BJ (cell line): ENCODE results near the gene FCHSD2. TPM values are rescaled to one million over a fixed set of nuclear protein-coding genes. Genes with fewer than 3 reads are reported as not detected.
"Not testable (repeated sequence)": the region's sequence is repeated elsewhere in the genome, so short reads cannot be mapped to it uniquely, and the experiment has no call there.

Source experiments
- CTCF ChIA-PET: fragments of 350-600 bp; formaldehyde crosslinking; extraction: SDS; loops from one replicate; lab custom pipeline; 2021; ENCODE audit warnings: antibody characterized with exemption, inconsistent platforms; lab: Yijun Ruan, JAX
- POLR2A ChIA-PET: fragments of 300-600 bp; sonication (Branson Sonifier 250); formaldehyde crosslinking; extraction: SDS; loops from one replicate; lab custom pipeline; 2021; ENCODE audit warnings: antibody characterized with exemption; lab: Charles Lee
- DNase-seq: peaks from one replicate; pipeline ENCODE4 v3.0.0-alpha.2; 2011; ENCODE audit warnings: low read depth
- H3K27me3 ChIP-seq: 2 replicates; pipeline ENCODE4 v1.6.0; 2011; ENCODE audit warnings: low read length; ENCODE audit not compliant: control insufficient read depth, insufficient read depth
- H3K36me3 ChIP-seq: 2 replicates; pipeline ENCODE4 v1.5.1; 2011; ENCODE audit warnings: low read length; ENCODE audit not compliant: control insufficient read depth, insufficient read depth
- H3K4me3 ChIP-seq: 2 replicates; pipeline ENCODE4 v1.5.1; 2011; ENCODE audit warnings: low read depth, mild to moderate bottlenecking, control low read depth, low read length
- polyA plus RNA-seq: library from polyadenylated mRNA; depleted of rRNA; stranded (reverse); fragments of >200 nt; gene quantifications from 2 replicates; pipeline ENCODE4 v1.2.3, GENCODE V29; 2011
- TF ChIP-seq, protein P1 (sequence below): IDR thresholded peaks from 2 replicates; pipeline ENCODE4 v1.5.1; 2011; ENCODE audit warnings: low read depth, mild to moderate bottlenecking, control low read depth, inconsistent platforms, low read length, moderate library complexity; ENCODE audit not compliant: insufficient read depth

The FCHSD2 gene
- polyA plus RNA-seq, 1 experiment, result 24.9 TPM

DNA sequence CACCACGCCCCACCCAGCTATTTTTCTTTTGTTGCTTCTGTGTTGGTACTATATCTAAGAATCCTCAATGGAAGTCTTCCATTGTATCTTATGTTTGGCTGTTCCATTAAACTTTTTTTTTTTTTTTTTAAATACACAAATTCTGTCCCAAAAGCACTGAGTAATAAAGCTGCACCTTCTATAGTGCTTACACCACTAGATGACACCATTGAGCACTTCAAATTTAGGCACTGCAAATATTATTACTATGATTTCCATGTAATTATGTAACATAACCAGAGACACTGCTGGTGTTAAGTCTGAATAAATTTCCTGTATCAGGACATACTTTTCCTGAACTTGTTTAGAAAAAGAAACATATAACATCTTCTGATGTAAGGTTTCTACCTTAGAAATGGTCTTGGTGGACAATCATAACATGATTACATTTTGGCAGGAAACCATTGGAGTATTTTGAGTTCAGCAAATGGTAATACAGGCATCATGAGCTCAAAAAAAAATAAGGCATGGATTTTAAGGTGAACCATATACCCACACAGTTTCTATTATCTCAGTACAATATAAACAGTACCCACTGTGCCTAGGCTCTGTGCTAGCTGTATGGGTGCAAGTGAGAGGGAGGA, 217.4 kb downstream of the FCHSD2 start:
- Histone ChIP-seq H3K27me3 (no peaks in the 10 kb centered on the region), H3K4me3 (no peak overlapping the region), H3K36me3 (peaks cover 2% of the 10 kb centered on the region; the same call in 1 of the 2 replicates)
- TF ChIP-seq, protein P1, sequence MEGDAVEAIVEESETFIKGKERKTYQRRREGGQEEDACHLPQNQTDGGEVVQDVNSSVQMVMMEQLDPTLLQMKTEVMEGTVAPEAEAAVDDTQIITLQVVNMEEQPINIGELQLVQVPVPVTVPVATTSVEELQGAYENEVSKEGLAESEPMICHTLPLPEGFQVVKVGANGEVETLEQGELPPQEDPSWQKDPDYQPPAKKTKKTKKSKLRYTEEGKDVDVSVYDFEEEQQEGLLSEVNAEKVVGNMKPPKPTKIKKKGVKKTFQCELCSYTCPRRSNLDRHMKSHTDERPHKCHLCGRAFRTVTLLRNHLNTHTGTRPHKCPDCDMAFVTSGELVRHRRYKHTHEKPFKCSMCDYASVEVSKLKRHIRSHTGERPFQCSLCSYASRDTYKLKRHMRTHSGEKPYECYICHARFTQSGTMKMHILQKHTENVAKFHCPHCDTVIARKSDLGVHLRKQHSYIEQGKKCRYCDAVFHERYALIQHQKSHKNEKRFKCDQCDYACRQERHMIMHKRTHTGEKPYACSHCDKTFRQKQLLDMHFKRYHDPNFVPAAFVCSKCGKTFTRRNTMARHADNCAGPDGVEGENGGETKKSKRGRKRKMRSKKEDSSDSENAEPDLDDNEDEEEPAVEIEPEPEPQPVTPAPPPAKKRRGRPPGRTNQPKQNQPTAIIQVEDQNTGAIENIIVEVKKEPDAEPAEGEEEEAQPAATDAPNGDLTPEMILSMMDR, result peak; percentile 62
- no peak for DNase-seq
- ChIA-PET CTCF (interaction anchor here (0.6 to 5.0 kb wide), 12 partner anchors 9 to 382 kb away, joined by 3 to 45 read pairs (median 4); partner anchors contain the start of gene FCHSD2), POLR2A (no interaction called here)

DNA sequence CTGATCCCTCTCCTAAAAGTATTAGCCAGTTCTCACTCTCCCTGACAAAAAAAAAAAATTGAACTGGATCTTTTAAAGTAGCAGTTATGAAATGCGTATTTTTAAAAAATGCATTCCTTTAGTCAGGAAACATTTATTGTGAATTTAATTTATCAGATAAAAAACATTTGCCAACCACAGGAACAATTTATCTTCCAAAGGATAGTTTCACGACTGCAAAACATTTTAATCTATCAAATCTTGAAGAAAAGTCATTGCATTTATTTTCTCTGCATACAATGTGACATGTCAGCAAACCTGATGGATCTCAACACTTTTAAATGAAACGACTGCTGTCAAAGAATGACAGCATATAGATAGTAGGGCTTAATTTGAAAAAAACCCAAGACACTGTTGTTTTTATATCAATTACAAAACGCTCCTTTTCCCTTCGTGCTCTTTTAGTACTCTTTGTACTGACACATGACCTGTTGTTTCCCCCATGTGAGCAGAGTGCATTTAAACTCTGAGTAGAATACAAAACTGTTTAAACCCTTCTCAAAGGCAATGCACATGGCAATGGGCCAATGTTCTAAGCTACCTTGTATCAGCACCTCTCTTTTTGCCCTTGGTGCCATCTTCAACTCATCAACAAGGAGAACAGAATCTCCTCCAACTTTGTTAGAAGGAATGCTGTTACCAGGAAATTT, 220.9 kb downstream of the FCHSD2 start:
- TF ChIP-seq, protein P1, result no peak
- no peak overlapping the region for H3K4me3 ChIP-seq
- peaks cover 2% of the 10 kb centered on the region; the same call in 1 of the 2 replicates for H3K36me3 ChIP-seq
- no peaks in the 10 kb centered on the region for H3K27me3 ChIP-seq
- ChIA-PET POLR2A (no interaction called here), CTCF (interaction anchor here (1.6 kb wide), 1 partner anchor 257 kb away, joined by 8 read pairs; no protein-coding TSS in a partner anchor)
- DNase-seq, result no peak

DNA sequence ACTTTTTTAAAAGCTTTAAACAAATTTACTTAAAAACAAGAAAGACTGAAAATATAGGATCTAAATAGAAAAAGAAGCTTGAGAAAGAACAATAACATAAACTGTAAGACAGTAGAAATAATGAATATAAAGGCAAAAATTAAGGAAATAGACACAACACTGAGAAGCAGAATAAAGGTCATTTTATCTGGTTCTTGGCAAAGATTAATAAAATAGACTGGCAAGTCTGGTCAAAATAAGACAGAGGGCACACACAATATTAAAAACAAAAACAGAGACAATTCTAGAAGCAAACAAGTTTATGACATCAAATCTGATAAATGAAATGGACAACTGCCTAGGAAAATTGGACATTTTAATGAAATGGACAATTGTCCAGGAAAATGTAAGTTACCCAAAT, 222.1 kb downstream of the FCHSD2 start:
- no peak for DNase-seq
- ChIA-PET POLR2A (no interaction called here), CTCF (interaction anchor here (1.6 kb wide), 1 partner anchor 258 kb away, joined by 5 read pairs; no protein-coding TSS in a partner anchor)
- Histone ChIP-seq H3K27me3 (no peaks in the 10 kb centered on the region), H3K36me3 (peaks cover 1% of the 10 kb centered on the region; the same call in 1 of the 2 replicates), H3K4me3 (no peak overlapping the region)
- TF ChIP-seq, protein P1, result no peak

DNA sequence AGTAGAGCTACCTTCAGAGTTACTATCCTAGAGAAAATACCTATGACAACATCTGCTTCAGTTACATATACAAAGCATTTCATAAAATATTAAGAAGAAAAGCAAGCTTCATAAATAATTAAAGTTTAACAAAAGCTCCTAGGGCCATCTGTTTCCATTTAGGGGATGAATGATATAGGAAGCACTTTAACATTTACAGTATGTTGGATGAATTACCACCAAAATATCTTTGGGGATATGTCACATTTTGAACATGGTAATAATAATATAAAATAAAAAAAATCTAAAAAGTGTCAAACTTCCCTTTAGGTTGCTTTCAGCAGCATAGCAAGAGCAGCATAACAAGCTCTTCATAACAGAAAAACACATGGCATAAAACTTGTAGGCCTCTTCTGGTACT, 223.3 kb downstream of the FCHSD2 start:
- H3K4me3 ChIP-seq, result no peak overlapping the region
- no peaks in the 10 kb centered on the region for H3K27me3 ChIP-seq
- H3K36me3 ChIP-seq, result peaks cover 1% of the 10 kb centered on the region; the same call in 1 of the 2 replicates
- DNase-seq, result no peak
- TF ChIP-seq, protein P1, result no peak
- CTCF ChIA-PET, result interaction anchor here (0.8 to 1.6 kb wide), 3 partner anchors 232 to 260 kb away, joined by 3 to 5 read pairs (median 3); no protein-coding TSS in a partner anchor
- POLR2A ChIA-PET, result no interaction called here

DNA sequence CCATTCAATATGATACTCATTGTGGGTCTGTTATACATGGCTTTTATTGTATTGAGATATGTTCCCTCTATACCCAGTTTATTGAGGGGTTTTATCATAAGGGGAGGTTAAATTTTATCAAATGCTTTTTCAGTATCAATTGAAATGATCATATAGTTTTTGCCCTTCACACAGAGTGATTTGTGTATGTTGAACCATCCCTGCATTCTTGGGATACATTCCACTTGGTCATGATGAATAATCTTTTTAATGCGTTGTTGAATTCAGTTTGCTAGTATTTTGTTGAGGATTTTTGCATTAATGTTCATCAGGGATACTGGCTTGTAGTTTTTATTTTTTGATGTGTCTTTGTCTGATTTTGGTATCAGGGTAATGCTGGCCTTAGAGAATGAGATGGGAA, 229.9 kb downstream of the FCHSD2 start:
- TF ChIP-seq, protein P1, result no peak
- Histone ChIP-seq H3K36me3 (no peaks in the 10 kb centered on the region; the same call in 1 of the 2 replicates), H3K4me3 (no peak overlapping the region), H3K27me3 (no peaks in the 10 kb centered on the region)
- POLR2A ChIA-PET, result no interaction called here
- no peak for DNase-seq
- CTCF ChIA-PET, result no interaction called here

DNA sequence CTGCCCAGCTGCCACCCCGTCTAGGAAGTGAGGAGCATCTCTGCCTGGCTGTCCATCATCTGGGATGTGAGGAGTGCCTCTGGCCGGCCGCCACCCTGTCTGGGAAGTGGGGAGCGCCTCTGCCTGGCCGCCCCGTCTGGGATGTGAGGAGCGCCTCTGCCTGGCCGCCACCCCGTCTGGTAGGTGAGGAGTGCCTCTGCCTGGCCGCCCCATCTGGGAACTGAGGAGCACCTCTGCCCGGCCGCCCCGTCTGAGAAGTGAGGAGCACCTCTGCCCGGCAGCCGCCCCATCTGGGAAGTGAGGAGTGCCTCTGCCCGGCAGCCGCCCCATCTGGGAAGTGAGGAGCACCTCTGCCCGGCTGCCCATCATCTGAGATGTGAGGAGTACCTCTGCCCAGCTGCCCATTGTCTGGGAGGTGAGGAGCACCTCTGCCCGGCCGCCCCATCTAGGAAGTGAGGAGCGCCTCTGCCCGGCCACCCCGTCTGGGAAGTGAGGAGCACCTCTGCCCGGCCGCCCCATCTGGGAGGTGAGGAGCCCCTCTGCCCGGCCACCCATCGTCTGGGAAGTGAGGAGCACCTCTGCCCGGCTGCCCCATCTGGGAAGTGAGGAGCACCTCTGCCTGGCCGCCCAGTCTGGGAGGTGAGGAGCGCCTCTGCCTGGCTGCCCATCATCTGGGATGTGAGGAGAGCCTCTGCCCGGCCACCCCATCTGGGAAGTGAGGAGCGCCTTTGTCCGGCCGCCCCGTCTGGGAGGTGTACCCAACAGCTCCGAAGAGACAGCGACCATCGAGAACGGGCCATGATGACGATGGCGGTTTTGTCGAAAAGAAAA, 232.3 kb downstream of the FCHSD2 start:
- H3K36me3 ChIP-seq, POLR2A ChIA-PET, H3K27me3 ChIP-seq, H3K4me3 ChIP-seq, CTCF ChIA-PET, DNase-seq: not testable (repeated sequence)
